GM12878 (cell line): ENCODE results near the gene GCDH. TPM values are rescaled to one million over a fixed set of nuclear protein-coding genes. Genes with fewer than 3 reads are reported as not detected.

ENCODE experiments used
- ATAC-seq: fragments of 200-7000 bp; cut with Tn5 transposase; 3 replicates; pipeline ENCODE4 v1.9.1; 2020; ENCODE audit warnings: mild to moderate bottlenecking, moderate library complexity
- BruUV-seq: library from RNA; stranded (reverse); fragments of 400-500 nt; replicated peaks from 2 replicates; lab custom pipeline; 2021; lab: Mats Ljungman, UMichigan
- CTCF ChIA-PET: fragments of 300-600 bp; sonication (Branson Sonifier 250); formaldehyde crosslinking; extraction: SDS; loops from one replicate; lab custom pipeline; 2021; ENCODE audit warnings: inconsistent platforms; lab: Yijun Ruan, JAX
- POLR2A ChIA-PET: fragments of 350-600 bp; formaldehyde crosslinking; extraction: SDS; loops from one replicate; lab custom pipeline; 2021; ENCODE audit warnings: inconsistent platforms; lab: Charles Lee
- RAD21 ChIA-PET: fragments of 300-600 bp; sonication (Branson Sonifier 250); formaldehyde crosslinking; loops from one replicate; lab custom pipeline; 2023; ENCODE audit warnings: antibody characterized with exemption; ENCODE audit not compliant: unreplicated experiment; lab: Charles Lee
- SMC1A ChIA-PET: fragments of 300-600 bp; sonication (Branson Sonifier 250); formaldehyde crosslinking; loops from one replicate; lab custom pipeline; 2023; ENCODE audit not compliant: unreplicated experiment, uncharacterized antibody; lab: Charles Lee
- DNase-seq: peaks from one replicate; pipeline ENCODE4 v3.0.0-alpha.2; 2011; ENCODE audit warnings: low read depth, low spot score
- FAIRE-seq: peaks from 3 replicates; lab custom pipeline; 2011; peaks lifted over from hg19 to GRCh38; lab: Jason Lieb, UNC
- H2AFZ ChIP-seq: 2 replicates; pipeline ENCODE4 v1.6.0; 2011; ENCODE audit warnings: low read depth, low read length, control low read depth; ENCODE audit not compliant: control insufficient read depth
- H3K27ac ChIP-seq: 2 replicates; pipeline ENCODE4 v1.5.1; 2011; ENCODE audit warnings: control low read depth; ENCODE audit not compliant: control insufficient read depth, insufficient read depth
- H3K27me3 ChIP-seq, 2 experiments: replicated peaks in 1 of 2; 2 replicates each; pipeline versions ENCODE4 v1.6.0 to v1.6.1; 2011; ENCODE audit warnings: low read length in 1 of 2; ENCODE audit not compliant: control insufficient read depth in 2 of 2, insufficient read depth in 2 of 2
- H3K36me3 ChIP-seq, 2 experiments: 2 replicates each; pipeline ENCODE4 v1.5.1; 2011; ENCODE audit warnings: low read length in 1 of 2; ENCODE audit not compliant: control insufficient read depth in 2 of 2, insufficient read depth in 2 of 2
- H3K4me1 ChIP-seq: 2 replicates; pipeline ENCODE4 v1.6.1; 2011; ENCODE audit warnings: mild to moderate bottlenecking, low read length, moderate library complexity, mixed read lengths; ENCODE audit not compliant: control insufficient read depth, insufficient read depth
- H3K4me2 ChIP-seq: 2 replicates; pipeline ENCODE4 v1.6.0; 2011; ENCODE audit warnings: control low read depth; ENCODE audit not compliant: control insufficient read depth, insufficient read depth
- H3K4me3 ChIP-seq: fragments of 200-600 bp; sonication (generic); 2 replicates; pipeline ENCODE4 v1.5.1; 2016
- H3K79me2 ChIP-seq: 2 replicates; pipeline ENCODE4 v1.6.0; 2011; ENCODE audit warnings: low read length; ENCODE audit not compliant: control insufficient read depth, insufficient read depth
- H3K9ac ChIP-seq: 2 replicates; pipeline ENCODE4 v1.8.0; 2011; ENCODE audit warnings: low read length, control low read depth, mixed read lengths; ENCODE audit not compliant: control insufficient read depth, insufficient read depth
- H3K9me3 ChIP-seq: replicated peaks from 3 replicates; pipeline ENCODE4 v1.5.1; 2011; ENCODE audit warnings: mild to moderate bottlenecking, low read length; ENCODE audit not compliant: control insufficient read depth, insufficient read depth
- H4K20me1 ChIP-seq: 2 replicates; pipeline ENCODE4 v1.6.0; 2011; ENCODE audit not compliant: control insufficient read depth, insufficient read depth
- BMI1 ChIP-seq: fragments of 450-650 bp; IDR thresholded peaks from 2 replicates; pipeline ENCODE4 v1.6.1; 2016; ENCODE audit warnings: mild to moderate bottlenecking, moderate library complexity, borderline replicate concordance
- EED ChIP-seq: sonication (generic); IDR thresholded peaks from 2 replicates; pipeline ENCODE4 v1.6.1; 2016; ENCODE audit warnings: antibody characterized with exemption, low read depth
- EP300 ChIP-seq, 2 experiments: fragments of 150-350 bp in 1 of 2; IDR thresholded peaks; 2 replicates each; pipeline ENCODE4 v1.6.1; 2011 to 2012; ENCODE audit warnings: low read depth in 2 of 2, low read length in 2 of 2, borderline replicate concordance in 1 of 2, improper control_type of control experiment in 1 of 2, inconsistent platforms in 1 of 2; ENCODE audit not compliant: control insufficient read depth in 1 of 2
- ETV6 ChIP-seq, 2 experiments: fragments of 450-650 bp in 1 of 2; IDR thresholded peaks in 1 of 2; conservative IDR thresholded peaks in 1 of 2; 2 replicates each; pipeline ENCODE4 v1.6.1; 2014; ENCODE audit warnings: antibody characterized with exemption in 1 of 2, borderline replicate concordance in 1 of 2, low read depth in 1 of 2, mild to moderate bottlenecking in 1 of 2, moderate library complexity in 1 of 2
- FOS ChIP-seq: IDR thresholded peaks from 3 replicates; pipeline ENCODE4 v1.6.1; 2011; ENCODE audit warnings: borderline replicate concordance; ENCODE audit not compliant: insufficient read length; ENCODE audit errors: extremely low read depth
- FOXK2 ChIP-seq: fragments of 450-650 bp; IDR thresholded peaks from 2 replicates; pipeline ENCODE4 v1.6.1; 2017; ENCODE audit warnings: mild to moderate bottlenecking, moderate library complexity
- FOXM1 ChIP-seq: IDR thresholded peaks from 2 replicates; pipeline ENCODE4 v1.6.1; 2012; ENCODE audit warnings: low read depth, mild to moderate bottlenecking, inconsistent platforms, low read length, moderate library complexity
- IRF3 ChIP-seq: fragments of 450-650 bp; IDR thresholded peaks from 2 replicates; pipeline ENCODE4 v1.6.1; 2014; ENCODE audit warnings: mild to moderate bottlenecking
- IRF4 ChIP-seq: IDR thresholded peaks from 2 replicates; pipeline ENCODE4 v1.6.1; 2011; ENCODE audit warnings: low read depth, low read length
- NBN ChIP-seq: fragments of 450-650 bp; IDR thresholded peaks from 2 replicates; pipeline ENCODE4 v1.6.1; 2016
- NRF1 ChIP-seq: conservative IDR thresholded peaks from 2 replicates; pipeline ENCODE4 v1.6.1; 2011; ENCODE audit warnings: mild to moderate bottlenecking, low read depth, low read length, improper control_type of control experiment
- PRDM15 ChIP-seq: fragments of 450-650 bp; formaldehyde crosslinking; IDR thresholded peaks from 2 replicates; pipeline ENCODE4 v1.4.0; 2020; ENCODE audit warnings: mild to moderate bottlenecking, moderate library complexity
- SIN3A ChIP-seq: IDR thresholded peaks from 2 replicates; pipeline ENCODE4 v1.6.1; 2012; ENCODE audit warnings: low read depth, low read length, improper control_type of control experiment
- SMARCA5 ChIP-seq: fragments of 450-650 bp; IDR thresholded peaks from 2 replicates; pipeline ENCODE4 v1.6.1; 2017; ENCODE audit warnings: mild to moderate bottlenecking
- SP1 ChIP-seq: IDR thresholded peaks from one replicate; pipeline ENCODE4 v1.6.1; 2011; ENCODE audit warnings: low read depth, low read length
- TAF1 ChIP-seq: IDR thresholded peaks from 2 replicates; pipeline ENCODE4 v1.6.1; 2011; ENCODE audit warnings: mild to moderate bottlenecking, low read depth, low read length, borderline replicate concordance
- ZNF592 ChIP-seq: fragments of 450-650 bp; IDR thresholded peaks from 2 replicates; pipeline ENCODE4 v1.6.1; 2017; ENCODE audit warnings: mild to moderate bottlenecking, moderate library complexity
- WGBS: methylation state at CpG from one replicate; pipeline ENCODE4 v1.1.6; 2016; ENCODE audit warnings: low lambda C conversion rate; ENCODE audit not compliant: insufficient replicate concordance, insufficient coverage; ENCODE audit errors: missing lambda C conversion rate; 5-methylcytosine and 5-hydroxymethylcytosine counted together
- in situ Hi-C: fragments of 300-500 bp; cut with MboI; formaldehyde crosslinking; loops from 9 replicates; pipeline ENCODE4 v1.14.3; 2018; ENCODE audit warnings: mixed read lengths
- intact Hi-C: fragments of 100-400 bp; cut with micrococcal nuclease; formaldehyde crosslinking; loops from one replicate; pipeline ENCODE4 v1.14.2; 2022; ENCODE audit not compliant: unreplicated experiment
- polyA plus RNA-seq, 11 experiments: library from polyadenylated mRNA; depleted of rRNA in 4 of 11; unstranded in 6 of 11; stranded (reverse) in 5 of 11; fragments of >200 nt; fragmentation: Nextera tagmentation in 4 of 11; fragmentation: Illumina TruSeq in 1 of 11; extraction: Ambion mirVana in 4 of 11; extraction: Trizol in 1 of 11; gene quantifications; 1 replicate in 1 of 11; 2 replicates in 10 of 11; pipeline versions ENCODE4 v1.2.1 to v1.2.3, GENCODE V29; 2011 to 2016; ENCODE audit warnings: inconsistent platforms in 2 of 11, missing spikeins in 2 of 11, low read depth in 1 of 11
- total RNA-seq, 4 experiments: library from RNA; depleted of rRNA in 3 of 4; stranded (reverse); fragments of >200 nt in 3 of 4; fragmentation: Illumina TruSeq in 1 of 4; extraction: Trizol in 1 of 4; gene quantifications; 2 replicates each; pipeline versions ENCODE4 v1.2.1 to v1.2.3, GENCODE V29; 2013 to 2021

Gene GCDH
- total and polyA plus RNA-seq, 10 of the 15 experiments (the other 5 are each of a cell fraction or from before 2014, with no cell fraction given): 4.2 to 69.4 (median 39.7) TPM

GRCh38 chr19:12875086-12875485 is 15.9 kb upstream of the GCDH start:
- SMC1A ChIA-PET: no interaction called here
- TF ChIP-seq FOXM1: no peak
- no peak for TF ChIP-seq TAF1
- no peak for TF ChIP-seq FOXK2
- no peak for TF ChIP-seq BMI1
- no peak for TF ChIP-seq IRF4
- no peak for TF ChIP-seq PRDM15
- TF ChIP-seq SMARCA5: no peak
- no peak for TF ChIP-seq EP300 (IDR thresholded peaks at IDR 0.05; ENCODE audit: borderline replicate concordance in 1 of 2, control insufficient read depth in 1 of 2, low read depth in 2 of 2, low read length in 2 of 2)
- TF ChIP-seq ETV6 (conservative IDR thresholded peaks at IDR 0.05 in 1 of 2, IDR thresholded peaks at IDR 0.05 in 1 of 2; ENCODE audit: borderline replicate concordance in 1 of 2, low read depth in 1 of 2): no peak
- no peak for TF ChIP-seq NBN
- no peak for TF ChIP-seq NRF1
- no peak for TF ChIP-seq ZNF592
- no peak for TF ChIP-seq EED
- TF ChIP-seq FOS: no peak
- no peak for TF ChIP-seq SIN3A
- TF ChIP-seq SP1: no peak
- no peak for TF ChIP-seq IRF3

More at GRCh38 chr19:12875086-12875485, 15.9 kb upstream of the GCDH start:
- ATAC-seq (no peak), FAIRE-seq (no peak), DNase-seq (no peak)
- H3K4me3 ChIP-seq: no peak overlapping the region
- RAD21 ChIA-PET: no interaction called here
- peaks cover 0 to 4% of the 10 kb centered on the region in 2 experiments; a peak in 2 of 4 replicates for H3K36me3 ChIP-seq
- no peaks in the 10 kb centered on the region for H3K27me3 ChIP-seq
- 87% methylated on average over 6 of the region's 6 CpGs for WGBS
- H3K4me2 ChIP-seq: no peak overlapping the region
- H3K27ac ChIP-seq: no peak overlapping the region
- in situ Hi-C loops: no loop called here
- POLR2A ChIA-PET: no interaction called here
- H3K9me3 ChIP-seq: no peaks in the 10 kb centered on the region; the same call in 2 of the 3 replicates
- no TSS peak for BruUV-seq
- no peak overlapping the region for H3K9ac ChIP-seq
- no peak overlapping the region for H2AFZ ChIP-seq
- intact Hi-C loops: no loop called here
- H4K20me1 ChIP-seq: no peaks in the 10 kb centered on the region
- H3K79me2 ChIP-seq: no peaks in the 10 kb centered on the region
- CTCF ChIA-PET: interaction anchor here (1.7 kb wide), 1 partner anchor 10 kb away, joined by 6 read pairs; no protein-coding TSS in a partner anchor
- peaks cover under 1% of the 10 kb centered on the region; the same call in 1 of the 2 replicates for H3K4me1 ChIP-seq
